Lower leg skin (tissue), 4 donors: ENCODE measurements around the gene GALM. TPM values are rescaled to one million over a fixed set of nuclear protein-coding genes. Genes with fewer than 3 reads are reported as not detected.

Experiments used
- DNase-seq, 2 donors: peaks; one replicate each; pipeline ENCODE4 v3.0.0-alpha.2; 2019; ENCODE audit warnings: low spot score in 2 of 2
- H3K4me3 ChIP-seq: fragments of 200-600 bp; sonication (generic); 2 replicates; pipeline ENCODE4 v1.5.1; 2017; ENCODE audit warnings: mild to moderate bottlenecking, low read depth; ENCODE audit not compliant: poor library complexity, severe bottlenecking
- CTCF ChIP-seq, 3 donors: fragments of 450-650 bp; IDR thresholded peaks; one replicate each; pipeline ENCODE4 v1.5.1; 2016; ENCODE audit warnings: antibody characterized with exemption in 3 of 3, mild to moderate bottlenecking in 3 of 3, moderate library complexity in 2 of 3
- POLR2A ChIP-seq, 2 donors: fragments of 450-650 bp; IDR thresholded peaks; one replicate each; pipeline ENCODE4 v1.6.1; 2016 to 2017; ENCODE audit warnings: antibody characterized with exemption in 2 of 2, mild to moderate bottlenecking in 1 of 2, moderate library complexity in 1 of 2
- WGBS, 2 donors: methylation state at CpG; one replicate each; pipeline ENCODE4 v1.1.5; 2018; 5-methylcytosine and 5-hydroxymethylcytosine counted together
- intact Hi-C: fragments of 100-400 bp; cut with DNase I; formaldehyde crosslinking; loops from one replicate; pipeline ENCODE4 v1.15.0; 2023; ENCODE audit warnings: low total_unique reads
- total RNA-seq, 4 donors: library from RNA; depleted of rRNA; stranded (reverse); fragments of >200 nt; gene quantifications; one replicate each; pipeline ENCODE4 v1.1.0, GENCODE V29; 2016

Gene GALM
- total RNA-seq: 10 to 100 TPM in 1 of 4 donors, 1 to 10 TPM in 3; 4.0 to 12.1 (median 7.0) TPM

- intact Hi-C loops: no loop called here
- WGBS, 2 donors: 5 to 14% methylated on average over 24 to 26 of the region's 26 CpGs
- TF ChIP-seq POLR2A (IDR thresholded peaks at IDR 0.05) (no peak), CTCF (IDR thresholded peaks at IDR 0.05) (no peak)
- H3K4me3 ChIP-seq: peak within 1 kb of the TSS; percentile 36
- peak; percentile 81 to 93 for DNase-seq
Observed at GRCh38 chr2:38665854-38666555, at the start of gene GALM. Gene GALM (plus strand): TSS chr2:38666114. CDS start chr2:38666162, 48 bp downstream.

- no peak overlapping the region for H3K4me3 ChIP-seq
- DNase-seq: no peak
- no peak for TF ChIP-seq CTCF (IDR thresholded peaks at IDR 0.05)
- no peak for TF ChIP-seq POLR2A (IDR thresholded peaks at IDR 0.05)
- intact Hi-C loops: no loop called here
- 90 to 97% methylated on average over 3 of the region's 3 CpGs for WGBS, 2 donors
Observed at GRCh38 chr2:38617301-38617700, 48.6 kb upstream of the GALM start.

DNA sequence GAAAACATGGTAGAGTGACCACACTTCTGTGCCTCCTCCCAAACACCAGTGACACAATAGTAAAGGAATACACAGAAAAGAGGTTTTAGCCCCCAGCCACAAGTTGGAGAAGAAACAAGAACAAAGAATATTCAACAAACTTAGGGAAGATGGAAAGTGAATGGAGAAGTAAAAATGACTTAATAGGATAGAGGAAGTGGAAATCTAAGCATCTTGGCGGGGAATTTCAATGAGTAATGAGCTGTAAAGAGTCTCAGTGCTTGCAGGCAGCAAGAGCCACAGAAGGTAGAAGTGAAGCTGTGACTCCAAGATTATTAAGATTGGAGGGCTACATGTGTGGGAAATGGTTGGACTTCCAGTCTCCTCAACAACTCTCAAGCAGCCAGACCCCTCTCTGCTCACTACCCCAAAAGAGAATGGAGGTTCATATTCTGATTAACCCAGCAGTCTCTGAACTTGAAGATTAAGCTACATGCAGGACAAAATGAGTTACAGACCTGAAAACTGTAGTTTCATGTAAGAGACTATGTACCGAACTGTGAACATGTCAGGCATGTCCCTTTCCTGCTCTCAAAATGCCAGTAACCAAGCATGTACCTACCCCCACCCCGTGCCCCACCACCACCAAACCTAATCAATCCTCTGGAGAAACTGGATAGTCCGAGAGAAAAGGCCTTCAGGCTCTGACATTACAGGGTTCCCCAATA is 46.3 kb upstream of the GALM start:
- 47 to 59% methylated on average over 4 of the region's 4 CpGs for WGBS, 2 donors
- intact Hi-C loops: no loop called here
- TF ChIP-seq POLR2A (IDR thresholded peaks at IDR 0.05): no peak
- TF ChIP-seq CTCF (IDR thresholded peaks at IDR 0.05): no peak
- no peak for DNase-seq
- H3K4me3 ChIP-seq: no peak overlapping the region

GRCh38 chr2:38620282-38620977 is 45.5 kb upstream of the GALM start:
- intact Hi-C loops: no loop called here
- DNase-seq: no peak
- TF ChIP-seq POLR2A (IDR thresholded peaks at IDR 0.05): no peak
- peak in 1 of 3 donors; percentile 26 for TF ChIP-seq CTCF (IDR thresholded peaks at IDR 0.05)
- H3K4me3 ChIP-seq: no peak overlapping the region
- WGBS, 2 donors: 37 to 46% methylated on average over 7 of the region's 7 CpGs

DNA sequence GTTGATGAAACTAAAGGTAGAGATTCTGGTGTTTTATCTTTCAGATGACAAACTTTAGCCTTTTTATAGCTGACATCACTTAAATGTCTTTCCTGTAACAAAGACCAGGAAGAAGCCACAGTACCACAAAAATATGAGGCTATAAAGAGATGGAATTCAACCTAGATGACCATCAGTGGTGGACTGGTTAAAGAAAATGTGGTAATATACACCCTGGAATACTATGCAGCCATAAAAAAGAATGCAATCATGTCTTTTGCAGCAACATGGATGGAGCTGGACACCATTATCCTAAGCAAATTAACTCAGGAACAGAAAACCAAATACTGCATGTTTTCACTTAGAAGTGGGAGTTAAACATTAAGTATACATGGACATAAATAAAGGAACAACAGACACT is 44.9 kb upstream of the GALM start:
- no peak overlapping the region for H3K4me3 ChIP-seq
- TF ChIP-seq CTCF (IDR thresholded peaks at IDR 0.05) (no peak), POLR2A (IDR thresholded peaks at IDR 0.05) (no peak)
- intact Hi-C loops: no loop called here

More for the DNA sequence above, 44.9 kb upstream of the GALM start:
- no peak for DNase-seq
